SK-N-SH treated with all-trans-retinoic acid at 6 μM for 48 hours (cell line): ENCODE results near the gene CYP2U1.

Experiments used
- ATAC-seq: fragments of 200-7000 bp; cut with Tn5 transposase; 3 replicates; pipeline ENCODE4 v1.9.1; 2020; ENCODE audit warnings: mild to moderate bottlenecking, moderate library complexity
- ARNTL ChIP-seq: fragments of 450-650 bp; formaldehyde crosslinking; IDR thresholded peaks from 2 replicates; pipeline ENCODE4 v1.5.0; 2020; ENCODE audit warnings: low read depth, mild to moderate bottlenecking, moderate library complexity, borderline replicate concordance
- BACH2 ChIP-seq: fragments of 250-450 bp; sonication (Bioruptor Pico); IDR thresholded peaks from 2 replicates; pipeline ENCODE4 v1.9.0; 2021; ENCODE audit warnings: mild to moderate bottlenecking, borderline replicate concordance
- CREB5 ChIP-seq: fragments of 250-450 bp; sonication (Bioruptor Pico); IDR thresholded peaks from 2 replicates; pipeline ENCODE4 v1.5.1; 2020; ENCODE audit warnings: low read depth, mild to moderate bottlenecking, moderate library complexity
- CSDC2 ChIP-seq: fragments of 250-450 bp; sonication (Bioruptor Pico); IDR thresholded peaks from 2 replicates; pipeline ENCODE4 v1.5.0; 2020; ENCODE audit warnings: mild to moderate bottlenecking, moderate library complexity
- CSRNP3 ChIP-seq: fragments of 250-450 bp; sonication (Bioruptor Pico); IDR thresholded peaks from 2 replicates; pipeline ENCODE4 v1.5.1; 2021; ENCODE audit warnings: mild to moderate bottlenecking, moderate library complexity
- ESRRG ChIP-seq: fragments of 250-450 bp; sonication (Bioruptor Pico); IDR thresholded peaks from 2 replicates; pipeline ENCODE4 v1.6.1; 2021; ENCODE audit warnings: mild to moderate bottlenecking
- GLIS3 ChIP-seq: fragments of 250-450 bp; sonication (Bioruptor Pico); IDR thresholded peaks from 2 replicates; pipeline ENCODE4 v1.5.0; 2020; ENCODE audit warnings: mild to moderate bottlenecking, moderate library complexity
- ISL1 ChIP-seq: fragments of 250-450 bp; sonication (Bioruptor Pico); IDR thresholded peaks from 2 replicates; pipeline ENCODE4 v2.1.2; 2022; ENCODE audit warnings: mild to moderate bottlenecking, moderate library complexity
- OSR1 ChIP-seq: fragments of 250-450 bp; sonication (Bioruptor Pico); IDR thresholded peaks from 2 replicates; pipeline ENCODE4 v1.8.0; 2022; ENCODE audit warnings: moderate library complexity, mild to moderate bottlenecking, inconsistent platforms
- PATZ1 ChIP-seq: fragments of 250-450 bp; sonication (Bioruptor Pico); IDR thresholded peaks from 2 replicates; pipeline ENCODE4 v1.8.0; 2020; ENCODE audit warnings: mild to moderate bottlenecking, moderate library complexity, borderline replicate concordance
- POU6F1 ChIP-seq: fragments of 250-450 bp; sonication (Bioruptor Pico); IDR thresholded peaks from 2 replicates; pipeline ENCODE4 v1.8.0; 2021; ENCODE audit warnings: low read depth, mild to moderate bottlenecking, moderate library complexity, borderline replicate concordance
- PPARA ChIP-seq: fragments of 250-450 bp; sonication (Bioruptor Pico); IDR thresholded peaks from 2 replicates; pipeline ENCODE4 v1.5.0; 2020; ENCODE audit warnings: mild to moderate bottlenecking, borderline replicate concordance
- RARB ChIP-seq: fragments of 250-450 bp; sonication (Bioruptor Pico); IDR thresholded peaks from 2 replicates; pipeline ENCODE4 v1.8.0; 2021; ENCODE audit warnings: mild to moderate bottlenecking, moderate library complexity
- SNAI2 ChIP-seq: fragments of 250-450 bp; sonication (Bioruptor Pico); IDR thresholded peaks from 2 replicates; pipeline ENCODE4 v1.5.0; 2020; ENCODE audit warnings: mild to moderate bottlenecking, moderate library complexity
- TSHZ2 ChIP-seq: fragments of 250-450 bp; sonication (Bioruptor Pico); IDR thresholded peaks from 2 replicates; pipeline ENCODE4 v1.5.0; 2020; ENCODE audit warnings: mild to moderate bottlenecking, moderate library complexity
- ZC3H10 ChIP-seq: fragments of 250-450 bp; sonication (Bioruptor Pico); IDR thresholded peaks from 2 replicates; pipeline ENCODE4 v1.5.1; 2021; ENCODE audit warnings: mild to moderate bottlenecking, moderate library complexity
- ZFP3 ChIP-seq: fragments of 250-450 bp; sonication (Bioruptor Pico); IDR thresholded peaks from 2 replicates; pipeline ENCODE4 v1.5.0; 2020; ENCODE audit warnings: mild to moderate bottlenecking, moderate library complexity
- ZFP30 ChIP-seq: fragments of 450-650 bp; formaldehyde crosslinking; IDR thresholded peaks from 2 replicates; pipeline ENCODE4 v1.5.0; 2022; ENCODE audit warnings: mild to moderate bottlenecking, moderate library complexity
- ZNF8 ChIP-seq: fragments of 450-650 bp; formaldehyde crosslinking; IDR thresholded peaks from 2 replicates; pipeline ENCODE4 v1.5.0; 2020; ENCODE audit warnings: mild to moderate bottlenecking, moderate library complexity

The CYP2U1 gene

GRCh38 chr4:107900508-107900907 is 30.8 kb upstream of the CYP2U1 start:
- TF ChIP-seq SNAI2 (CRISPR knock-in tag): no peak
- TF ChIP-seq ZFP30 (CRISPR knock-in tag): no peak
- no peak for TF ChIP-seq RARB (CRISPR knock-in tag)
- no peak for TF ChIP-seq ISL1 (CRISPR knock-in tag)
- TF ChIP-seq ZNF8 (CRISPR knock-in tag): no peak
- no peak for TF ChIP-seq TSHZ2 (CRISPR knock-in tag)
- TF ChIP-seq GLIS3 (CRISPR knock-in tag): no peak
- TF ChIP-seq OSR1 (CRISPR knock-in tag): no peak
- no peak for TF ChIP-seq ESRRG (CRISPR knock-in tag)
- no peak for TF ChIP-seq ARNTL (CRISPR knock-in tag)
- no peak for TF ChIP-seq ZFP3 (CRISPR knock-in tag)
- TF ChIP-seq CSDC2 (CRISPR knock-in tag): no peak
- TF ChIP-seq ZC3H10 (CRISPR knock-in tag): no peak
- no peak for TF ChIP-seq POU6F1
- no peak for TF ChIP-seq CSRNP3 (CRISPR knock-in tag)
- no peak for TF ChIP-seq PPARA (CRISPR knock-in tag)
- no peak for ATAC-seq

- TF ChIP-seq PPARA (CRISPR knock-in tag) (no peak), RARB (CRISPR knock-in tag) (no peak), SNAI2 (CRISPR knock-in tag) (no peak), ZFP3 (CRISPR knock-in tag) (no peak), CREB5 (CRISPR knock-in tag) (no peak), GLIS3 (CRISPR knock-in tag) (no peak), PATZ1 (no peak), POU6F1 (no peak), OSR1 (CRISPR knock-in tag) (no peak), BACH2 (CRISPR knock-in tag) (no peak)
- no peak for ATAC-seq
Observed at GRCh38 chr4:107901213-107901934, 30.0 kb upstream of the CYP2U1 start.
